ENCODE results near the gene TUBG1.

The TUBG1 gene

GRCh38 chr17:42609182-42609813 lies at the start of gene TUBG1, which contains the start of gene RETREG3:
Gene TUBG1, plus strand, starts transcription at chr17:42609683. Its CDS starts 55 bp downstream, at chr17:42609738.
Gene RETREG3, minus strand, starts transcription at chr17:42609374. Its CDS starts 50 bp downstream, at chr17:42609324.
- DNase-seq = peak; percentile 95

- DNase-seq = no peak
Observed at GRCh38 chr17:42560246-42560645, 49.2 kb upstream of the TUBG1 start.

- peak; percentile 90 for DNase-seq
Observed at GRCh38 chr17:42561897-42562387, 47.5 kb upstream of the TUBG1 start, which contains the start of gene COASY. Gene COASY, plus strand, starts transcription at chr17:42562148. Its CDS starts 475 bp downstream, at chr17:42562623.

- no peak for DNase-seq
Observed at GRCh38 chr17:42562388-42563142, 46.9 kb upstream of the TUBG1 start.

- no peak for DNase-seq
Observed at GRCh38 chr17:42563143-42563509, 46.4 kb upstream of the TUBG1 start.

- no peak for DNase-seq
Observed at GRCh38 chr17:42563543-42563942, 45.9 kb upstream of the TUBG1 start.

GRCh38 chr17:42563950-42564349 lies 45.5 kb upstream of the TUBG1 start:
- no peak for DNase-seq

- no peak for DNase-seq
Observed at GRCh38 chr17:42564815-42565522, 44.5 kb upstream of the TUBG1 start.

- DNase-seq = no peak
Observed at GRCh38 chr17:42565523-42566214, 43.8 kb upstream of the TUBG1 start.

- no peak for DNase-seq
Observed at GRCh38 chr17:42566215-42566882, 43.1 kb upstream of the TUBG1 start.

- peak; percentile 78 for DNase-seq
Observed at GRCh38 chr17:42566883-42567573, 42.5 kb upstream of the TUBG1 start, which contains the start of gene MLX. Gene MLX, plus strand, starts transcription at chr17:42567100. Its CDS starts 25 bp downstream, at chr17:42567125.

- DNase-seq = no peak
Observed at GRCh38 chr17:42568341-42569111, 41.0 kb upstream of the TUBG1 start.

- no peak for DNase-seq
Observed at GRCh38 chr17:42571435-42572225, 37.9 kb upstream of the TUBG1 start.

- DNase-seq = no peak
Observed at GRCh38 chr17:42573095-42573494, 36.4 kb upstream of the TUBG1 start.

GRCh38 chr17:42574463-42574862 lies 35.0 kb upstream of the TUBG1 start:
- DNase-seq = no peak

GRCh38 chr17:42577140-42577531 lies 32.3 kb upstream of the TUBG1 start:
- no peak for DNase-seq

- peak; percentile 91 for DNase-seq
Observed at GRCh38 chr17:42577532-42578281, 31.8 kb upstream of the TUBG1 start, which contains the start of gene PSMC3IP. Gene PSMC3IP, minus strand, starts transcription at chr17:42577729. Its CDS starts 43 bp downstream, at chr17:42577686.

- DNase-seq = peak; percentile 50
Observed at GRCh38 chr17:42578282-42578869, 31.1 kb upstream of the TUBG1 start.
